AG09309 (cell line): ENCODE data around the gene PWWP3B.

Source experiments
- DNase-seq: peaks from one replicate; pipeline ENCODE4 v3.0.0-alpha.2; 2010; ENCODE audit warnings: low read depth
- H3K4me3 ChIP-seq: 2 replicates; pipeline ENCODE4 v1.5.1; 2011; ENCODE audit warnings: mild to moderate bottlenecking, low read depth, low read length, moderate library complexity; ENCODE audit not compliant: control insufficient read depth
- CTCF ChIP-seq: IDR thresholded peaks from 2 replicates; pipeline ENCODE4 v1.5.1; 2011; ENCODE audit warnings: mild to moderate bottlenecking, low read depth, low read length, inconsistent platforms; ENCODE audit not compliant: insufficient read depth, control insufficient read depth; ENCODE audit errors: missing control alignments

The PWWP3B gene

GRCh38 chrX:106208154-106208553 is 40.0 kb downstream of the PWWP3B start:
- DNase-seq, result no peak
- TF ChIP-seq CTCF, result no peak
- H3K4me3 ChIP-seq, result no peak overlapping the region
